GM10248 (cell line): ENCODE measurements around the gene RFTN1.

Source experiments
- CTCF ChIA-PET: fragments of 300-600 bp; sonication (Branson Sonifier 250); formaldehyde crosslinking; extraction: SDS; loops from one replicate; lab custom pipeline; 2021; ENCODE audit warnings: antibody characterized with exemption; lab: Yijun Ruan, JAX
- POLR2A ChIA-PET: fragments of 350-650 bp; sonication (Branson Sonifier 250); formaldehyde crosslinking; extraction: SDS; loops from one replicate; lab custom pipeline; 2020; ENCODE audit warnings: antibody characterized with exemption; lab: Yijun Ruan, JAX
- DNase-seq: peaks from one replicate; pipeline ENCODE4 v3.0.0; 2012; ENCODE audit errors: extremely low spot score
- TF ChIP-seq, protein P1 (sequence below): IDR thresholded peaks from 2 replicates; pipeline ENCODE4 v1.5.1; 2012; ENCODE audit warnings: mild to moderate bottlenecking, low read depth; ENCODE audit errors: extremely low read depth, missing control alignments, control extremely low read depth

RFTN1 gene

GRCh38 chr3:16487511-16488175 is 25.9 kb downstream of the RFTN1 start:
- no peak for DNase-seq
- ChIA-PET POLR2A (interaction anchor here (0.6 to 0.7 kb wide), 2 partner anchors 10 to 16 kb away, joined by 3 to 9 read pairs; no protein-coding TSS in a partner anchor), CTCF (interaction anchor here (1.2 to 1.6 kb wide), 3 partner anchors 9 to 199 kb away, joined by 3 to 4 read pairs (median 3); no protein-coding TSS in a partner anchor)
- TF ChIP-seq, protein P1, sequence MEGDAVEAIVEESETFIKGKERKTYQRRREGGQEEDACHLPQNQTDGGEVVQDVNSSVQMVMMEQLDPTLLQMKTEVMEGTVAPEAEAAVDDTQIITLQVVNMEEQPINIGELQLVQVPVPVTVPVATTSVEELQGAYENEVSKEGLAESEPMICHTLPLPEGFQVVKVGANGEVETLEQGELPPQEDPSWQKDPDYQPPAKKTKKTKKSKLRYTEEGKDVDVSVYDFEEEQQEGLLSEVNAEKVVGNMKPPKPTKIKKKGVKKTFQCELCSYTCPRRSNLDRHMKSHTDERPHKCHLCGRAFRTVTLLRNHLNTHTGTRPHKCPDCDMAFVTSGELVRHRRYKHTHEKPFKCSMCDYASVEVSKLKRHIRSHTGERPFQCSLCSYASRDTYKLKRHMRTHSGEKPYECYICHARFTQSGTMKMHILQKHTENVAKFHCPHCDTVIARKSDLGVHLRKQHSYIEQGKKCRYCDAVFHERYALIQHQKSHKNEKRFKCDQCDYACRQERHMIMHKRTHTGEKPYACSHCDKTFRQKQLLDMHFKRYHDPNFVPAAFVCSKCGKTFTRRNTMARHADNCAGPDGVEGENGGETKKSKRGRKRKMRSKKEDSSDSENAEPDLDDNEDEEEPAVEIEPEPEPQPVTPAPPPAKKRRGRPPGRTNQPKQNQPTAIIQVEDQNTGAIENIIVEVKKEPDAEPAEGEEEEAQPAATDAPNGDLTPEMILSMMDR = no peak

GRCh38 chr3:16486951-16487480 is 26.5 kb downstream of the RFTN1 start:
- ChIA-PET CTCF (interaction anchor here (1.2 to 1.6 kb wide), 3 partner anchors 10 to 198 kb away, joined by 3 to 4 read pairs (median 3); no protein-coding TSS in a partner anchor), POLR2A (no interaction called here)
- DNase-seq = no peak
- TF ChIP-seq, protein P1 = no peak

DNA sequence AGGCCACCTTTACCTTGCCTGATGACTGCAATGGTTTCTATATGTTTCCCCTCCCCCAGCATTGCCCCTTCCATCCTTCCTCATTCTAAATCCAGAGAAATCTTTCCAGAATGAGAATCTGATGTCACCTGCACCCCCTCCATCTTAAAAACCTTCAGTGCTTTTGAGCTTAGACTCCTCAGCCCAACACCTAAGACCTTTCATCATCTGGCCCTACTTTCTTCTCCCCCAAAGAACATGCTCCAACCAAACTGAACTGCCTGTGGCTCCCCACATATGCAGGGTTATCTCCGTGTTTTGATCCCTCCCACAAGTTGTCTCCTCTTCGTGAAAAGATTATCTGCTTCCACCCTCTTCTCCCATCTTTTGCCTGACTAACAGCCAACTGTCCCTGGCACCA is 27.3 kb downstream of the RFTN1 start:
- DNase-seq = no peak
- ChIA-PET POLR2A (no interaction called here), CTCF (no interaction called here)
- TF ChIP-seq, protein P1 = no peak

DNA sequence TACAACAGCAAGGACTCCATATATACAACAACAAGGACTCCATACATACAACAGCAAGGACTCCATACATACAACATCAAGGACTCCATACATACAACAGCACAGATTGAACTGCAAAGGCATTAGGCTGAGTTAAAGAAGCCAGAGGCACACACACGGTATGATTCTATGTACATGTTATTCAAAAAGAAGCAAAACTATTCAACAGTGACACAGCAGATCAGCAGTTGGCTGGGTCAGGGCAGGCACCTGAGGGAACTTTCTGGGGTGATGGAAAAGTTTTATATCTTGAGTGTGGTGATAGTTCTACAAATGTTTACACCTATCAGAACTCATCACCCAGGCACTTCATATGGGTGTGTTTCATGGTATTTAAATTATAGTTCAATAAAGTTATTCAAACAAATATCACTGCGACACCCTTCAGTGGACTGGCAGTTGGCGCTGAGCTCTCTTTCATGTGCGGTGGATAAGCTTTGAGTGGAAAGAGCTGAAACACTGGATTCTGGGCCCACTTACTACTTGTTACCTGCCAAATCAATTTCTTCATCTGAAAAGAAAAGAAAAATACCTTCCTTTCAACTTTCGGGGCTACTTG is 28.0 kb downstream of the RFTN1 start:
- ChIA-PET POLR2A (no interaction called here), CTCF (interaction anchor here (0.9 to 2.7 kb wide), 5 partner anchors 9 to 195 kb away, joined by 3 to 9 read pairs (median 6); no protein-coding TSS in a partner anchor)
- TF ChIP-seq, protein P1 = no peak
- no peak for DNase-seq

DNA sequence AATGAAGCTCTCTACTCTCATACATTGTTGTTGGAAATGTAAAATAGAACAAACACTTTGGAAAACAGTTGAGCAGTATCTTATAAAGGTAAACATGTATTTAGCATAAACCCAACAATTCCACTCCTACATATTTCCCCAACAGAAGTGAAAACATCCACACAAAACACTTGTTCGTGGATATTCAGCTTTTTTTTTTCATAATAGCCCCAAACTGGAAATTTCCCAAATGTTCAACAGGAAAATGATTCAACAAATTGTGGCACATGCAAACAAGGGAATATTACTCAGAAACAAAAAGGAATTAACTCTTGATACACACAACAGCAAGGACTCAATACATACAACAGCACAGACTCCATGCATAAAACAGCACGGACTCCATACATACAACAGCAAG is 28.5 kb downstream of the RFTN1 start:
- TF ChIP-seq, protein P1 = no peak
- ChIA-PET CTCF (interaction anchor here (0.9 to 2.7 kb wide), 6 partner anchors 9 to 194 kb away, joined by 3 to 9 read pairs (median 5); no protein-coding TSS in a partner anchor), POLR2A (no interaction called here)
- DNase-seq = no peak

DNA sequence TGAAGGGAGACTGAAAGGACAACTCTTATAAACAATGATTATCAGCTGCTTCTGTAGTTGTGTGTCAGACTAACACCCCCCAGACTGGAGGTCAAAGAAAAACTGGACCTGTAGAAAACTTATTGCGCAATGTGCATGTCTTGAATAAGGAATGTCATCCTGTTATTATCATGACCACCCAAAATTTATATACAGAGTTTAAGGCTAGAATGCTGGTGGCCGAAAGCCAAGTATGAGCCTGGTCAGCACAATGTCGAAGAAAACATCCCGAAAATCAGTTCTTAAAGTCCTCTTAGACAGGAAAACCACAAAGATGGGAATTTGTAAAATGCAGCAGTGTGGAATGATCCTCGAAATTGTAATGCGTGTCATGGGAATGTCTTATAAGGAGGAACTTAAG is 29.3 kb downstream of the RFTN1 start:
- POLR2A ChIA-PET = no interaction called here
- TF ChIP-seq, protein P1 = no peak
- DNase-seq = no peak
- CTCF ChIA-PET = interaction anchor here (0.9 to 2.7 kb wide), 7 partner anchors 8 to 193 kb away, joined by 3 to 9 read pairs (median 4); no protein-coding TSS in a partner anchor
